K562 (cell line): ENCODE data around the gene AGFG1. TPM values are rescaled to one million over a fixed set of nuclear protein-coding genes. Genes with fewer than 3 reads are reported as not detected.

Experiments used
- ATAC-seq: fragments of 200-7000 bp; cut with Tn5 transposase; 3 replicates; pipeline ENCODE4 v1.9.1; 2020; ENCODE audit warnings: moderate library complexity
- Bru-seq: library from RNA; stranded (reverse); fragments of 400-500 nt; gene quantifications from one replicate; lab custom pipeline; 2021; lab: Mats Ljungman, UMichigan
- BruChase-seq, 2 experiments: library from RNA; stranded (reverse); fragments of 400-500 nt; gene quantifications; one replicate each; lab custom pipeline; 2021; lab: Mats Ljungman, UMichigan
- BruUV-seq: library from RNA; stranded (reverse); fragments of 400-500 nt; replicated peaks from 2 replicates; lab custom pipeline; 2021; lab: Mats Ljungman, UMichigan
- CTCF ChIA-PET: fragments of 300-600 bp; formaldehyde crosslinking; extraction: SDS; loops from one replicate; lab custom pipeline; 2021; ENCODE audit warnings: low intra/inter-chr PET ratio; lab: Yijun Ruan, JAX
- POLR2A ChIA-PET: fragments of 300-600, 350-650 bp; sonication (Branson Sonifier 250); formaldehyde crosslinking; extraction: SDS; loops from one replicate; lab custom pipeline; 2021; ENCODE audit warnings: antibody characterized with exemption, inconsistent platforms; lab: Yijun Ruan, JAX
- DNase-seq, 4 experiments: peaks; one replicate each; pipeline versions ENCODE4 v3.0.0 to v3.0.0-alpha.2; 2011 to 2018; ENCODE audit warnings: low spot score in 3 of 4, mixed read lengths in 3 of 4; ENCODE audit errors: extremely low read depth in 1 of 4
- FAIRE-seq: peaks from 2 replicates; lab custom pipeline; 2011; peaks lifted over from hg19 to GRCh38; lab: Jason Lieb, UNC
- H2AFZ ChIP-seq: 2 replicates; pipeline ENCODE4 v1.6.0; 2011; ENCODE audit warnings: low read depth, low read length, control low read depth, inconsistent platforms
- H3K27ac ChIP-seq: fragments of 200-600 bp; 3 replicates; pipeline ENCODE4 v1.8.0; 2011; ENCODE audit warnings: low read depth, mild to moderate bottlenecking, control low read depth, inconsistent platforms, low read length, moderate library complexity, mixed read lengths; ENCODE audit errors: extremely low read depth
- H3K27me3 ChIP-seq, 2 experiments: fragments of 300-600 bp in 1 of 2; 2 replicates in 1 of 2; 3 replicates in 1 of 2; pipeline versions ENCODE4 v1.6.0 to v1.8.0; 2011; ENCODE audit warnings: inconsistent platforms in 2 of 2, low read length in 2 of 2, mild to moderate bottlenecking in 1 of 2, mixed read lengths in 1 of 2, moderate library complexity in 1 of 2; ENCODE audit not compliant: control insufficient read depth in 2 of 2, insufficient read depth in 2 of 2
- H3K36me3 ChIP-seq: fragments of 300-600 bp; 3 replicates; pipeline ENCODE4 v1.8.0; 2011; ENCODE audit warnings: mild to moderate bottlenecking, low read length, inconsistent platforms; ENCODE audit not compliant: control insufficient read depth, insufficient read depth
- H3K4me1 ChIP-seq, 2 experiments: fragments of 200-600 bp in 1 of 2; replicated peaks in 1 of 2; 2 replicates in 1 of 2; 3 replicates in 1 of 2; pipeline versions ENCODE4 v1.5.1 to v1.8.0; 2011; ENCODE audit warnings: inconsistent platforms in 2 of 2, low read length in 2 of 2, mild to moderate bottlenecking in 1 of 2, mixed read lengths in 1 of 2, moderate library complexity in 1 of 2; ENCODE audit not compliant: control insufficient read depth in 2 of 2, insufficient read depth in 2 of 2
- H3K4me2 ChIP-seq: 2 replicates; pipeline ENCODE4 v1.6.1; 2011; ENCODE audit warnings: low read length, control low read depth, inconsistent platforms, mixed read lengths; ENCODE audit not compliant: insufficient read depth
- H3K4me3 ChIP-seq: fragments of 200-600 bp; sonication (generic), shearing (Covaris generic); 2 replicates; pipeline ENCODE4 v1.5.1; 2016; ENCODE audit warnings: control low read depth, inconsistent platforms
- H3K79me2 ChIP-seq: fragments of 200-600 bp; 3 replicates; pipeline ENCODE4 v1.8.0; 2011; ENCODE audit warnings: low read length, inconsistent platforms; ENCODE audit not compliant: control insufficient read depth, insufficient read depth
- H3K9ac ChIP-seq, 2 experiments: 2 replicates each; pipeline versions ENCODE4 v1.6.0 to v1.6.1; 2011; ENCODE audit warnings: low read depth in 2 of 2, low read length in 2 of 2, control low read depth in 1 of 2, inconsistent platforms in 1 of 2, mild to moderate bottlenecking in 1 of 2, mixed read lengths in 1 of 2; ENCODE audit not compliant: insufficient read depth in 1 of 2
- H3K9me1 ChIP-seq: one replicate; pipeline ENCODE4 v1.6.0; 2011; ENCODE audit warnings: inconsistent platforms, mild to moderate bottlenecking, low read length, moderate library complexity; ENCODE audit not compliant: control insufficient read depth, insufficient read depth
- H3K9me3 ChIP-seq: replicated peaks from 2 replicates; pipeline ENCODE4 v1.5.1; 2011; ENCODE audit warnings: low read depth, low read length, inconsistent platforms; ENCODE audit not compliant: control insufficient read depth, insufficient read depth
- H4K20me1 ChIP-seq: replicated peaks from 2 replicates; pipeline ENCODE4 v1.6.1; 2011; ENCODE audit warnings: low read length, inconsistent platforms, mixed read lengths; ENCODE audit not compliant: control insufficient read depth, insufficient read depth
- CC2D1A ChIP-seq: fragments of 450-650 bp; IDR thresholded peaks from 2 replicates; pipeline ENCODE4 v1.6.1; 2017; ENCODE audit warnings: mild to moderate bottlenecking
- CREM ChIP-seq: IDR thresholded peaks from 2 replicates; pipeline ENCODE4 v1.6.1; 2014; ENCODE audit warnings: antibody characterized with exemption, low read depth
- GABPB2 ChIP-seq: fragments of 250-450 bp; sonication (Bioruptor Pico); conservative IDR thresholded peaks from 2 replicates; pipeline ENCODE4 v1.5.1; 2021; ENCODE audit warnings: mild to moderate bottlenecking
- KLF16 ChIP-seq: IDR thresholded peaks from 2 replicates; pipeline ENCODE4 v1.6.1; 2016; ENCODE audit warnings: antibody characterized with exemption
- NONO ChIP-seq, 2 experiments: fragments of 200-400 bp in 1 of 2; fragments of 450-650 bp in 1 of 2; formaldehyde crosslinking in 1 of 2; IDR thresholded peaks; 2 replicates each; pipeline ENCODE4 v1.6.1; 2017; ENCODE audit warnings: low read depth in 2 of 2, mild to moderate bottlenecking in 2 of 2, moderate library complexity in 2 of 2, low read length in 1 of 2
- PHF8 ChIP-seq: fragments of 200-600 bp; sonication (generic); IDR thresholded peaks from 2 replicates; pipeline ENCODE4 v1.6.1; 2012; ENCODE audit warnings: mixed run types, mild to moderate bottlenecking, inconsistent platforms, low read length, moderate library complexity, borderline replicate concordance
- RB1 ChIP-seq: fragments of 450-650 bp; IDR thresholded peaks from 2 replicates; pipeline ENCODE4 v1.6.1; 2017; ENCODE audit warnings: low read depth, mild to moderate bottlenecking
- SIN3A ChIP-seq, 2 experiments: fragments of 150-350 bp in 1 of 2; IDR thresholded peaks; 2 replicates each; pipeline ENCODE4 v1.6.1; 2011 to 2016; ENCODE audit warnings: borderline replicate concordance in 2 of 2, low read depth in 2 of 2, low read length in 2 of 2, mild to moderate bottlenecking in 2 of 2, moderate library complexity in 2 of 2; ENCODE audit not compliant: control insufficient read depth in 1 of 2
- SP2 ChIP-seq: IDR thresholded peaks from 2 replicates; pipeline ENCODE4 v1.6.1; 2011; ENCODE audit warnings: mild to moderate bottlenecking, low read depth, low read length, moderate library complexity; ENCODE audit not compliant: poor library complexity, severe bottlenecking; ENCODE audit errors: extremely low read depth
- ZBTB1 ChIP-seq: sonication (generic); formaldehyde crosslinking; IDR thresholded peaks from 2 replicates; pipeline ENCODE4 v1.8.1; 2023; ENCODE audit warnings: missing genetic modification reagents, low read depth, mild to moderate bottlenecking, borderline replicate concordance
- ZNF507 ChIP-seq: conservative IDR thresholded peaks from 2 replicates; pipeline ENCODE4 v1.6.1; 2017; ENCODE audit warnings: missing genetic modification characterization, missing compliant biosample characterization
- WGBS: fragments of 100-300 bp; shearing (Covaris generic); methylation state at CpG from one replicate; pipeline ENCODE4 v1.1.6; 2016; ENCODE audit warnings: low coverage, mixed read lengths; ENCODE audit not compliant: insufficient coverage; ENCODE audit errors: missing lambda C conversion rate; 5-methylcytosine and 5-hydroxymethylcytosine counted together
- in situ Hi-C: fragments of 300-500 bp; cut with MboI; formaldehyde crosslinking; loops from 4 replicates; pipeline ENCODE4 v1.15.0; 2018; ENCODE audit warnings: inconsistent platforms, mixed read lengths
- intact Hi-C: fragments of 100-400 bp; cut with micrococcal nuclease; formaldehyde crosslinking; loops from 2 replicates; pipeline ENCODE4 v1.14.2; 2022
- long read RNA-seq, 3 experiments: library from polyadenylated mRNA in 2 of 3; library from RNA in 1 of 3; unstranded in 2 of 3; stranded (forward) in 1 of 3; transcript quantifications; one replicate each; pipeline ENCODE4 v2.0.0, GENCODE V29; 2019 to 2022
- polyA minus RNA-seq, 3 experiments: library from RNA; depleted of rRNA, polyadenylated mRNA; stranded (reverse); fragments of >200 nt; gene quantifications; 2 replicates each; pipeline ENCODE4 v1.2.3, GENCODE V29; 2011
- polyA plus RNA-seq, 8 experiments: library from polyadenylated mRNA; depleted of rRNA in 4 of 8; stranded (reverse) in 5 of 8; unstranded in 3 of 8; fragments of >200 nt; fragmentation: Nextera tagmentation in 2 of 8; fragmentation: Illumina TruSeq in 1 of 8; extraction: Ambion mirVana in 2 of 8; extraction: Trizol in 1 of 8; gene quantifications; 2 replicates each; pipeline versions ENCODE4 v1.2.1 to v1.2.3, GENCODE V29; 2011 to 2014; ENCODE audit warnings: inconsistent platforms in 1 of 8, missing spikeins in 1 of 8
- total RNA-seq, 7 experiments: library from RNA; depleted of rRNA in 6 of 7; stranded (reverse); fragments of >200 nt in 6 of 7; fragmentation: Illumina TruSeq in 2 of 7; extraction: Trizol in 2 of 7; gene quantifications; 2 replicates each; pipeline versions ENCODE4 v1.2.1 to v1.2.3, GENCODE V29; 2011 to 2021; ENCODE audit warnings: low replicate concordance in 1 of 7
- TF ChIP-seq, protein P1 (sequence below): IDR thresholded peaks from 2 replicates; pipeline ENCODE4 v1.6.1; 2011; ENCODE audit warnings: borderline replicate concordance, low read depth, mild to moderate bottlenecking, moderate library complexity, low read length; ENCODE audit not compliant: insufficient read depth, poor library complexity, severe bottlenecking

The AGFG1 gene, protein sequence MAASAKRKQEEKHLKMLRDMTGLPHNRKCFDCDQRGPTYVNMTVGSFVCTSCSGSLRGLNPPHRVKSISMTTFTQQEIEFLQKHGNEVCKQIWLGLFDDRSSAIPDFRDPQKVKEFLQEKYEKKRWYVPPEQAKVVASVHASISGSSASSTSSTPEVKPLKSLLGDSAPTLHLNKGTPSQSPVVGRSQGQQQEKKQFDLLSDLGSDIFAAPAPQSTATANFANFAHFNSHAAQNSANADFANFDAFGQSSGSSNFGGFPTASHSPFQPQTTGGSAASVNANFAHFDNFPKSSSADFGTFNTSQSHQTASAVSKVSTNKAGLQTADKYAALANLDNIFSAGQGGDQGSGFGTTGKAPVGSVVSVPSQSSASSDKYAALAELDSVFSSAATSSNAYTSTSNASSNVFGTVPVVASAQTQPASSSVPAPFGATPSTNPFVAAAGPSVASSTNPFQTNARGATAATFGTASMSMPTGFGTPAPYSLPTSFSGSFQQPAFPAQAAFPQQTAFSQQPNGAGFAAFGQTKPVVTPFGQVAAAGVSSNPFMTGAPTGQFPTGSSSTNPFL
- 31.0 and 37.9 TPM in 2 replicates for total RNA-seq (2011; cell fraction: chromatin; rRNA removed; ENCODE audit: low replicate concordance)
- 14.8 and 17.1 TPM in 2 replicates for total RNA-seq (2011; cell fraction: nucleolus; rRNA removed)
- 16.6 and 31.9 TPM in 2 replicates for total RNA-seq (2011; cell fraction: nucleoplasm; rRNA removed)
- total RNA-seq (2014; rRNA removed): 18.1 and 27.0 TPM in 2 replicates
- total RNA-seq (2014; rRNA removed; fragmentation: Illumina TruSeq; extraction: Trizol): 38.1 and 47.1 TPM in 2 replicates
- total RNA-seq (2015; rRNA removed; fragmentation: Illumina TruSeq; extraction: Trizol): 37.4 and 37.9 TPM in 2 replicates
- total RNA-seq (2021): 51.2 and 51.3 TPM in 2 replicates
- polyA plus RNA-seq (2011; rRNA removed): 79.5 and 97.5 TPM in 2 replicates
- 88.8 TPM in 2 replicates for polyA plus RNA-seq (2011; cell fraction: cytosol; rRNA removed)
- polyA plus RNA-seq (2011; cell fraction: nucleus; rRNA removed): 65.1 and 73.6 TPM in 2 replicates
- polyA plus RNA-seq (2012): 27.7 and 28.0 TPM in 2 replicates
- 35.3 and 36.0 TPM in 2 replicates for polyA plus RNA-seq (2014; fragmentation: Illumina TruSeq; extraction: Trizol)
- polyA plus RNA-seq (2014; fragmentation: Nextera tagmentation; extraction: Ambion mirVana): 10 to 100 TPM; 11.2 to 14.0 TPM
- 17.1 and 28.7 TPM in 2 replicates for polyA plus RNA-seq (2014; rRNA removed)
- polyA minus RNA-seq (2011; rRNA and poly(A)+ RNA removed): 120 and 162 TPM in 2 replicates
- 42.0 and 75.2 TPM in 2 replicates for polyA minus RNA-seq (2011; cell fraction: cytosol; rRNA and poly(A)+ RNA removed)
- 19.5 and 36.4 TPM in 2 replicates for polyA minus RNA-seq (2011; cell fraction: nucleus; rRNA and poly(A)+ RNA removed)
- percentile 86 among the genes with signal in this experiment for Bru-seq, nascent RNA
- BruChase-seq, experiment 1, labeled RNA remaining after a 2-hour chase: percentile 91 among the genes with signal in this experiment
- percentile 92 among the genes with signal in this experiment for BruChase-seq, experiment 2, labeled RNA remaining after a 6-hour chase
- long read RNA-seq, experiment 1, full-length matches to known transcripts: 69 of 98 reads
- long read RNA-seq, experiment 1, partial matches to known transcripts: 15 of 98 reads
- long read RNA-seq, experiment 1, other reads (novel, unspliced or antisense): 14 of 98 reads
- long read RNA-seq, experiment 2, full-length matches to known transcripts: 22 of 48 reads
- long read RNA-seq, experiment 2, partial matches to known transcripts: 10 of 48 reads
- long read RNA-seq, experiment 2, other reads (novel, unspliced or antisense): 16 of 48 reads
- long read RNA-seq, experiment 3, full-length matches to known transcripts: 2 of 4 reads
- long read RNA-seq, experiment 3, partial matches to known transcripts: 2 of 4 reads
- long read RNA-seq, experiment 3, other reads (novel, unspliced or antisense): 0 of 4 reads

DNA sequence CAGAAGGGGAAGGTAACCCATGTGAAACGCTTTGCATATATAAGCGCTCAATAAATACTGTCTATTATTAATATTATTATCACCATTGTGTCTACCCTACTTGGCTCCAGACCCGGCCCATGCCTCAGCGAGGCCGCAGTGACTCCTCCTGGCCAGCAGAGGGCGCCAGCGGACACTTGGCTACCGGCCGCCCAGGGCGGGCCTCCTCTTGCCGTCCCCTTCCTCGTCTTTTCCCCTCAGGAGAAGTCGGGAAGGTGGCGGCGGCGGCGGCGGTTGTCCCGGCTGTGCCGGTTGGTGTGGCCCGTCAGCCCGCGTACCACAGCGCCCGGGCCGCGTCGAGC is at the start of gene AGFG1:
AGFG1 (plus strand) TSS at position 233 of the 341 bp plus-strand sequence. CDS start 266 bp downstream, outside the sequence.
- BruUV-seq: no TSS peak
- intact Hi-C loops: loop anchor here (5.0 kb wide), 1 partner anchor 40 kb away; no protein-coding TSS in a partner anchor
- peaks cover 10% of the 10 kb centered on the region; the same call in 1 of the 2 replicates for H4K20me1 ChIP-seq
- H3K27me3 ChIP-seq: no peaks in the 10 kb centered on the region
- CTCF ChIA-PET: no interaction called here
- 0% methylated on average over 11 of the region's 28 CpGs for WGBS
- peaks cover 5 to 13% of the 10 kb centered on the region in 2 experiments; a peak in 4 of 5 replicates for H3K4me1 ChIP-seq
- POLR2A ChIA-PET: no interaction called here
- H3K9me1 ChIP-seq: no peaks in the 10 kb centered on the region
- H3K27ac ChIP-seq: peak within 1 kb of the TSS; percentile 79
- peak within 1 kb of the TSS; percentile 76 for H3K4me2 ChIP-seq
- H3K79me2 ChIP-seq: peaks cover 50% of the 10 kb centered on the region
- DNase-seq (peak; percentile 84 to 88 (median 87)), ATAC-seq (peak; percentile 87), FAIRE-seq (no peak)
- H2AFZ ChIP-seq: peak within 1 kb of the TSS; percentile 69
- H3K9ac ChIP-seq: peak within 1 kb of the TSS; percentile 68 to 96; a peak in 3 of 4 replicates
- H3K4me3 ChIP-seq: peak within 1 kb of the TSS; percentile 94
- no peaks in the 10 kb centered on the region for H3K9me3 ChIP-seq
- no peaks in the 10 kb centered on the region; the same call in 2 of the 3 replicates for H3K36me3 ChIP-seq
- in situ Hi-C loops: no loop called here
- TF ChIP-seq CREM (peak; percentile 43), ZNF507 (tag) (no peak), NONO (IDR thresholded peaks at IDR 0.05; ENCODE audit: low read depth in 2 of 2, low read length in 1 of 2) (0 out of 4 replicates have a peak, but pooled peaks of 1 of the 2 experiments have one; percentile 43), SIN3A (IDR thresholded peaks at IDR 0.05; ENCODE audit: borderline replicate concordance in 2 of 2, control insufficient read depth in 1 of 2, low read depth in 2 of 2, low read length in 2 of 2) (0 out of 4 replicates have a peak, but pooled peaks of 1 of the 2 experiments have one; percentile 6), ZBTB1 (peak; percentile 81), KLF16 (0 out of 2 replicates have a peak, but pooled peaks have one; percentile 13), GABPB2 (no peak), SP2 (peak; percentile 62), CC2D1A (peak; percentile 47; the same call in 1 of the 2 replicates), RB1 (peak; percentile 67), PHF8 (peak; percentile 58; the same call in 1 of the 2 replicates)
- TF ChIP-seq, protein P1, sequence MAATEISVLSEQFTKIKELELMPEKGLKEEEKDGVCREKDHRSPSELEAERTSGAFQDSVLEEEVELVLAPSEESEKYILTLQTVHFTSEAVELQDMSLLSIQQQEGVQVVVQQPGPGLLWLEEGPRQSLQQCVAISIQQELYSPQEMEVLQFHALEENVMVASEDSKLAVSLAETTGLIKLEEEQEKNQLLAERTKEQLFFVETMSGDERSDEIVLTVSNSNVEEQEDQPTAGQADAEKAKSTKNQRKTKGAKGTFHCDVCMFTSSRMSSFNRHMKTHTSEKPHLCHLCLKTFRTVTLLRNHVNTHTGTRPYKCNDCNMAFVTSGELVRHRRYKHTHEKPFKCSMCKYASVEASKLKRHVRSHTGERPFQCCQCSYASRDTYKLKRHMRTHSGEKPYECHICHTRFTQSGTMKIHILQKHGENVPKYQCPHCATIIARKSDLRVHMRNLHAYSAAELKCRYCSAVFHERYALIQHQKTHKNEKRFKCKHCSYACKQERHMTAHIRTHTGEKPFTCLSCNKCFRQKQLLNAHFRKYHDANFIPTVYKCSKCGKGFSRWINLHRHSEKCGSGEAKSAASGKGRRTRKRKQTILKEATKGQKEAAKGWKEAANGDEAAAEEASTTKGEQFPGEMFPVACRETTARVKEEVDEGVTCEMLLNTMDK: peak; percentile 90
